NOMO-1 (cell line): ENCODE data around the gene FAM53C.
"Not testable (repeated sequence)": the region's sequence is repeated elsewhere in the genome, so short reads cannot be mapped to it uniquely, and the experiment has no call there.

Experiments
- DNase-seq, 2 experiments: peaks; one replicate each; lab custom pipeline; 2025; ENCODE audit not compliant: unreplicated experiment in 2 of 2; lab: John Stamatoyannopoulos, UW

The FAM53C gene

DNA sequence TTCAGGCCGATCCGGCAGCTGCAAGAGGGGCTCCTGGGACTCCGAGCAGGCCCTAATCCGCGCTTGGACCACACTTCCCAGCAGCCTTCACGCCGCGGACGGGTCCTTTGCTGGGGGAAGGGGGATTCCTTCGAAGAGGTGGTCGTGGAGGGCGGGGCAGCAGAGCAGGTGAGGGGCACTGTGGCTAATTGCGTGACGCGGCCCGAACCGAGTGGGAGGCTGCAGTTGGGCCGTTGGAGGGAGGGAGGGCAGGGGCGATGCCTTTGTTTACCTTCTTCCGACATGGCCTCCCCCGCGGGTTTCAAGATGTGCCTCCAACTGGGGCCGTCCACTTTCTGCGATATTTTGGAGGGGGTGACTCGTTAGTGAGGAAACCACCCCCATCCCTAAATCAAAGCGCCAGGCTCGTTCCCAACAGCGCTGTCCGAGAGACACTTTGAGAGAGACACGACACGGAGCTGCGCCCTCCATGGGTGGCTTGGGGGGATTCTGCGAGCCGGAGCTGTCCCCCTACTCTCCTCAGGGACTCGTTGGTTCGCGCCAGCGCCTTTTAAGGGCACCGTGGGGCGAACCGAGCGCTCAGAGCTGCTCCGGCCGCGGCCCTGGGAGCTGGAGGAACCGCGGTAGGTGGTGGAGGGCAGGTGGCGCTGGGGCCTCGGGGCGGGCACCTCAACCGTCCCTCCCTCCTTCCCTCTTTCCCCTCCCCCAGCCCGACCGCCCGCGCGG is at the start of gene FAM53C:
TSS of gene FAM53C (plus strand) at position 582 of the 726 bp plus-strand sequence. CDS start 3,070 bp downstream, outside the sequence.
- peak; percentile 89 to 92 for DNase-seq

DNA sequence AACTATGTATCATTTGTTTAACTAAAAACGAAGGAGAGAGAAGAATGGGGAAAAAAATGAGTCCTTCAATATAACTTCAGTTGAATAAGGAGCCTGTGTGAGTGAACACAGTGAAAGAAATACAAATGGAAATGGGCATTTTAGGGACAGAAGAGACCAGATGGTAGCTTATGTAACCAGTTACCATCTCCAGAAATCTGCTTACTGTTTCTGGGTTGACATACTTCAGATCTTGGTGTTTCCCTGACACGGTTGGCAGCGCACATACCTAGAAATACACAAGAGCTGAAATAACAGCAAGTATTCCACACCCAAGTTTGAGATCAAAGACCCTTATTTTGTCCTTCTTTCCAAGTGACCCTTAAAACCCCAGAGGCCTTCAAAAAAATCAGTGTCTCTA is 48.8 kb upstream of the FAM53C start:
- no peak for DNase-seq

GRCh38 chr5:138303372-138303771 is 34.7 kb upstream of the FAM53C start:
- DNase-seq, result no peak

- DNase-seq, result no peak
Observed at GRCh38 chr5:138305797-138306196, 32.3 kb upstream of the FAM53C start.

DNA sequence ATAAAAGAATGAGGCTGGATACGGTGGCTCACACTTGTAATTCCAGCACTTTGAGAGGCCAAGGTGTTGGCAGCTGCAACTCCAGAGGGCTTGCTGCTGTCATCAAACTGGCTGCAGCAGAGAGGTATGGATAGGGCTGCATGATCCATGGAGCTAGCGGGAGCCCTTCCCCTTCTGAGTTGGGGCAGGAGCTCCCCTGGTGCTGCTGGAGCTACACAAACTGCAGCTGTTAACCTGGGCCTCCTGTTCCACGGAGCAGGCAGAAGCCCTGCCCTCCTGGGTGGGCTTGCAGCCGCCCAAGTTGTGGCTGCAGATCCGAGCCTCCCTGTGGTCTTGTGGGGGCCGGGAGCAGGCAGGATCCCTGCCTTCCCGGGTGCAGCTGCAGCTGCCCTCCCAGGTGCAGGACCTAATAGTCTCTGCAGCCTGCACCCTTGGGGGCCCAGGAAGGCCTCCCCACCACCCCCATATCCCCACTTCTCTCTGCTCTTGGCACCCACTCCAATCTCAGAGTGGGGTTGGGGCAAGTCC is 22.3 kb upstream of the FAM53C start:
- DNase-seq, result no peak

GRCh38 chr5:138316355-138316754 is 21.7 kb upstream of the FAM53C start:
- DNase-seq, result no peak

DNA sequence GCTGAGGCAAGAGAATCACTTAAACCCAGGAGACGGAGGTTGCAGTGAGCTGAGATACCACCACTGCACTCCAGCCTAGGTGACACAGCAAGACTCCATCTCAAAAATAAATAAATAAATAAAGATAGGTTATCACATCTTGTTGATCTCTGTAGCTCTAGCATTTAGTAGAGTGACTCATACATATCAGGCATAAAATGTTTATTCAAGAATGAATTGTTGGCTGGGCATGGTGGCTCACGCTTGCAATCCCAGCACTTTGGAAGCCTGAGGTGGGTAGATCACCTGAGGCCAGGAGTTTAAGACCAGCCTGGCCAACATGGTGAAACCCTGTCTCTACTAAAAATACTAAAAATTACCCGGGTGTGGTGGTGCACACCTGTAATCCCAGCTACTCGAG is 19.9 kb upstream of the FAM53C start:
- DNase-seq, result not testable (repeated sequence)

DNA sequence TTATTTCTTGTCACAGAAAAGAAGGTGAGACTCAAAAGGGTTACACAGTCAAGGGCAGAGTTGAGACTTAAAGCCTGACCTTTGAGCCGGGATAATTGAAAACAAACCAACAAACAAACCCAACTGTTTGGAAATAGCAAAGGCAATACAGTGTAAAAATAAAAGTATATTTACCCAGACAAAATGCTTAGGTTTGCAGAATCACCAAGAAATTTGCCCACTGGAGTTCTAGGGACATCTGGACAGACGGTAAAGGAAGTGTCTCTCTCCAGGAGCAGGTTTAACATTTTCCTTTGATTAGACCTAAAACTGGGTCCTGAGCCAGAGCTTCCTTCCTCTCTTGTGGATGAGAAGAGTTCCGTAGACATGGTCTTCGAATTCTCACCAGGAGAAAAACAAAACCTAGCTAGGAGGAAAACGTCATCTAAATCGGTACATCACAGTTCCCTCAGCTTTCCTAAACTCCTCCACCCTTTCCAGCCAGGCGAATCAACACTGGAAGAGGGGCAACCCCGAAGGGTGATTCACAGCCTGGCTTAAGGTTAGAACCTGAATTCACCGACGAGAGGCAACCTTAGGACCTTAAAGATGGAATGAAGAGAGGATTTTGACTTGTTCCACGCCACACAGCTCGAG is 7.1 kb upstream of the FAM53C start:
- DNase-seq, result no peak

GRCh38 chr5:138331449-138332368 is 6.4 kb upstream of the FAM53C start, which contains the start of gene CDC25C:
CDC25C (minus strand) TSS chr5:138331804; CDS start chr5:138331180, 624 bp downstream.
- peak; percentile 99 to 100 for DNase-seq

- DNase-seq, result no peak
Observed at GRCh38 chr5:138334867-138335447, 3.1 kb upstream of the FAM53C start.

DNA sequence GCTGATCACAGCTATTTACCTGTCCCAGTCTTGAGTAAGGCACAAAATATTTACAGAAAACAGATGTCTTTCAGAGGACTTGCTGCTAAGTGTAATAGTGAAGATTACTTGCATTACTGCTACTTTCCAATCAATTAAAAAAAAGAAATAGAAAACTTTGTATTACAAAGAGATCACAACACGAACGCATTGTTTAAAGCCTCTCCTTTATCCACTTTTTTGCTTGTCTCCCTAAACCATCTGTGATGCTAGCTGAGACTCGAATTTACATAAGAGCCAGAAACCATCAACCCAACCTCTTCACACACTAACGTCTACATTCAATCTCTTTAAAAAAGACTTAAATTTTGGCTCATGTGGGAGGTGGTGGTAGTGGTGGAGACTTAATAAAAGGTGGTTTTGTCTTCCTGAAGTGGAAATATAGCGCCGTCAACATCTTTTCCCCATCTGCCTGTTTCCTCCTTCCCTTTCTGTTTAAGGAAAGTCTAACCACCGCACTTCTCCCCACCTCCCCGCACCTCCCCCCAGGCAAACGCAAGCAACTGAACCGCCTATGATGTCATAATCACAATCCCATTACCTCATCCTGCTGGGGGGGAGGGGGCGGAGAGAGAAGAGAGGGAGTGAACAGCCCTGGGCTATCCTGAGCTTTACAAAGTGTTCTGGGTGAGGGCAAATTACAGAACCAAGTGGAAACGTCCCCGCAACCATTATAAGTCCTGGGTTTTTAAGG is 948 bp upstream of the FAM53C start:
- DNase-seq, result peak in 1 of 2 experiments; percentile 92

DNA sequence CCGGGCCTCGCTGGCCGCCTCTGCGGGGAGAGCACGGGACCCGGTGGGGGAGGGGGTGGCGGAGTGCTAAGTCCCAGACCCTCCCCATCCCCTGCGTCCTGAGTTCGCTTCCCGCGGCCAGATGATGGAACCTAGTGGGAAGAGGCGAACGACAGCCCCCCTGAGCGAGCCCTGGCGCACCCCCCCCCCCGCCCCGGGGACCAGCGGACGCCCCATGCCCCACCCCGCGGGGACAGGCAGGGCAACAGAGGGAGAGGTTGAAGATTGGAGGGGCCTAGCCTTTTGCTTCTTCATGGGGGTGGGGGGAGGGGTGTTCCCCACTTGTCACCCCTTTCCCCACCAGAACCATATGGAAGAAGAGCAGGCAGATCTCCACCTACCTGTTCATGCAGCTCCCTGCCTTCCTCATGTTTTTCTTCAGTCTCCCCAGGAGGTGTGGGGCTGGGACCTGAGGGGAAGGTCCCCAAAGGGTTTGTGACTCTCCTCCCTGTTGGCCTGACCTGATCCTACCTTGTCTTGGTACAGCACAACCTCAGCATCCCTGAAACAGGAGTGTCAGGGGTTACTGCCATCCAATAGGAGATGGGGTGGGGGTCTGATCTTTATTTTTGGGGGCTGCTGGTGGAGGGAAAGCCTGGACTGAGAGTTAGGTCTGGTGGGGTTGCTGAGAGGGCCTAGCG is 485 bp downstream of the FAM53C start:
- peak in 1 of 2 experiments; percentile 32 for DNase-seq

DNA sequence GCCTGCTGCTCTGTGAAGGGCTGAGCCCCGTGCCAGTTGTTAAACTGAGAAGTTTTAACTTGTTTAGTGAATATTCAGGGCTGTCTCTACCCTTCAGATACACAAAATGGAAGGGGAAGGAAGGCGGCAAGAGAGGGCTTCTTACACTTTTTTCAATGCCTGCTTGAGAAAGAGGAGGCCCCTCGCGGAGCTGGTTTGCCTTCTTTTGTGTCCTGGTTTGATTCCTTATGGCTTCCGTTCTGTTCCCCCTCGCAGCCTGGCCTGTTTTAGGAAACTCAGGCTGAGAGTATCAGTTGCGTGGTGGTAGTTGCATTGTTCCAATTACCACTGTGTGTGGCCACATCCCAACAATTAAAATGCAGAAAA is 1.0 kb downstream of the FAM53C start:
- DNase-seq, result peak in 1 of 2 experiments; percentile 25

GRCh38 chr5:138339464-138339863 is 1.4 kb downstream of the FAM53C start:
- DNase-seq, result peak in 1 of 2 experiments; percentile 59

GRCh38 chr5:138340008-138340407 is 1.9 kb downstream of the FAM53C start:
- no peak for DNase-seq

GRCh38 chr5:138344887-138345622 is 7.0 kb downstream of the FAM53C start:
- no peak for DNase-seq

DNA sequence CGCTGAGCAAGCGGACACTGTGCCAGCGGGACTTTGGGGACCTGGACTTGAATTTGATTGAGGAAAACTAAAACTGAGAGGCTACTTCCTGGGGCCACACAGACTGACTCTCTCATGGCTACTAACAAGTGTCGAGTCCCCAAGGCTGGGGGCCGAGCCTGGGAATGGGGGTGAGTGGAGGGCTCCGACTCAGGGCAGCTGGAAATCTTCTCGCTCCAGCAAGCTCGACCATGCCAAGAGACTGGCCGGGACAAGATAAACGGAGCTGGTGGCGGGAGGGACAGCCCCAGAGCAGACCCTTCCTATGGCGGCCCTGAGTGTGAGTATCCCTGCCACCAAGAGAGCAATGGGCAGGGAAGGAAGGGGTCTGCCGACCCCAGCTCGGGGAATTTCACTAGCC is 8.8 kb downstream of the FAM53C start:
- DNase-seq, result no peak

DNA sequence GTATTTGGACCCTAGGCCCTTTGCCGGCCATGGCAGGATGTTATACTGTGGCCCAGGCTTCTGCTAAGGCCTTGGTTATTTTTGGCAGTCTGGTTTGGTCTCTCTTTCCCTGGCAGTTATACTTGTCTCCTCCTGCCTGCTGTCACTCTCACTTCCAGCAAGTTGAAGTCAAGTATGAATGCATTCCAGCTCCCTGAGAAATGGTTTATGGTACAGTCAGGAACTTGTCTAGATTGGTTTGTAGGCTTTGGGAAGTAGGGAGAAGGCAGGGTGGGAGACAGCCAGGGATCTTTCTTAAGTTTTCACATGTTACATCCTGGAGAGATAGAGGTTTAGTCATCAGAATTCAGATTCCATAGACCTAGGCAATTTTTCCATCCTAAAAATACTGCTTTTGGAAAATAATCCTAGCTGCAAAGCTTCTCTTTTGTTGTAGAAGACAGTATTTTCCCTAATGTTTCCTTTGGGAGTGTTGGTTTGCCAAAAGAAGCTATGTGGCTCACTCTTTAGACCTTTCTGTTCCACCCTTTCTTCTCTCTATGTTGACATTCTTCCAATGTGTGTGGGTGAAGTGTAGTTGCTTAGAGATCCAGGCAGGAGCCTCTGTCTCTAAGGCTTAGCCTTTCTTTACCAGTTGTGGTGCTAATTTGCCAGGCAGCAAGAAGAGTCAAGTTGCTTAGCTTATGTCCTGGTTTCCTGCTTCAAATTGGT is 11.9 kb downstream of the FAM53C start:
- no peak for DNase-seq
